Activated CD4-positive, alpha-beta T cell treated with anti-CD3 and anti-CD28 coated beads, Interleukin-2, amount 50 U/mL, for 1 hour (primary cell): Measurements from ENCODE around the gene ZBTB47.

Experiments
- DNase-seq: peaks from one replicate; pipeline ENCODE4 v3.0.0-alpha.2; 2020

Gene ZBTB47

DNA sequence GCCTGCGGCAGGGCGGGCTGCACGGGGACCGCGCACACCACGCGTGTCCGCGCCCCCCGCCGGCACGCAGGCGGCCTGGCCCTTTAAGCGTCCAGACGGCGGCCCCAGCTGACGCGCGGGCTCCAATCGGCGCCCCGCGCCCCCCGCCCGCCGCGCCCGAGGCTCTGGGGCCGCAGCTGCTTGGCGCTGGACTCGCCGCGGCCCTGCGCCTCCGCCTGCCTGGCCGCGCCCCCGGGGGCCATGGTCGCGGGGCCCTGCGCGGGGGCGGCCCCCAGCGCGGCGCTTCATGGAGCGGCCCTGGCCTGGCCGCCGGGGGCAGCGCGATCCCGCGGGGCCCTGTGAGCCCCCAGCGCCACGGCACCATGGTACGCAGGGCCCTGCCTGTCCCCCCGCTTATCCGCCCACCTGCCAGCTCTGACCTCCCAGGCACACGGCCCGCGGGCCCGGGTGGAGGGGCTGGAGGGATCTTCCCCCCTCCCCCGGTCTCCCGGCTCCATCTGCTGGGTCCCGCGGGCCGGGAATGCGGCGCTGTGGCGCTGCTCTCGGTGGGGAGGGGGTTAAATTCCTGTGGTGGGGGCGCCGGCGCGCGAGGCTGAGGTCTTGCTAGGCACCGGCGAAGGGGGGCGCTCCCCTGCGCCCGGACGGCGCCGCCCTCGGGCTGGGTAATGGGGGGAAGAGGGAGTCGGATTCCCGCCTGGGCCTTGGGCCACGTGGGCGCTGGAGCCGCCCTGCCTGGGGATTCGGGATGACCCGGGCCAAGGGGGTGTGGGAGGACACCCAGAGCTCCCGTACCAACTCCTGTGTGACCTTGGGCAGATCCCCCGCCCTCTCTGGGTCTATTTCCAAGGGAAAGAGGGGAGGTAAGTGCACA, 1.1 kb downstream of the ZBTB47 start:
- DNase-seq = no peak

- DNase-seq = no peak
These were observed 1.9 kb downstream of the ZBTB47 start for GRCh38 chr3:42655331-42655888.

DNA sequence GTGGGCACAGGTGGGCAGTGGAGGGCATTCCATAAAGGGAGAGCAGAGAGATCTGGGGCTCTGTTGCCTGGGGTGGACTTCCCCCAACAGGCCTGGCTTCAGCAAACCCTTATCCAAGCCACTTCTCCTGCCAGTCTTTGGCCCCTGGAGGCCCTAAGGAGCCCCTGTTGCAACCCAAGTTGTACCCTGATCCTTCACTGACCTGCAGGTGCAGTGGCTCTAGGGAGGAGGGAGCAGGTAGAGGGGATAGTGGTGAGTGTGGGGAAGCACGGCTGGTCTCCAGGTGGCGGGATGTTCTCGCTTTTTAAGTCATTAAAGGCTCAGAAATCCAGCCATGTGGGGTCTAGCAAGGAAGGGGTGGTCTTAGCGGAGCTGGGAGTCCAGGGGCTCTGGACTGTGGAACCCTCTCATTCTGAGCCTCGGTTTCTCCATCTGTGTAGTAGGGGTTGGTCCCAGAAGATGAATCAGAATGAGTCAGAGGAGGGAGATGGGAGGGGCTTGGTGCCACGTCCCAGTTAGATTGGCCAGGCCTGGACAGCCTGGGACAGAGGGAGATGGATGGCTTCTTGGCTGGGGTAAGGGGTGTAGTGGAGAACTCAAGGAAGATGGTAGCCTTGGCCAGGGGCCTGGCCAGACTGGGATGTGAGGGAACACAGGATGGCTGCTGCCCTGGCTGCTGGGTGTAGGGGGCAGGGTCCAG, 2.6 kb downstream of the ZBTB47 start:
- DNase-seq = no peak

GRCh38 chr3:42656680-42657610, 3.4 kb downstream of the ZBTB47 start:
- no peak for DNase-seq

DNA sequence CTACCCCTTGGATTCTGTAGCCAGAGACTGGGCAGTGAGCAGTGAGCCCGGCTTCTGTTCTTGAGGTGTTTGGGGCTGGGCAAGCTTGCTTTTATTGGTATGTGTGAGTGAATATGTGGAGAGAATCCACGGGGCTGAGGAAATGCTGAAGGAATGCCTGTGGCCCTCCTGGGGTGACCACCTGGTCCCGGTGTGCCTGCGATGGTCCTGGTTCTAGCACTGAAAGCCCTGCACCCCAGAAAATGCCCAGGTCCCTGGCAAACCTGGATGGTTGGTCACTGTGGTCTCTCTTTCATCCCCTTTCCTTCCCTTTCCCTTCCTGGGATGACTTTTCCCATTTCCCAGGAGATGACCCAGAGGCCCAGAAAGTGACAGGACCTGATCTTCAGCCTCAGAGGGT, 4.2 kb downstream of the ZBTB47 start:
- no peak for DNase-seq

GRCh38 chr3:42658091-42658770, 4.7 kb downstream of the ZBTB47 start:
- DNase-seq = no peak

- no peak for DNase-seq
These were observed 5.4 kb downstream of the ZBTB47 start for GRCh38 chr3:42658771-42659390.

GRCh38 chr3:42659451-42660130, 6.1 kb downstream of the ZBTB47 start:
- no peak for DNase-seq

- no peak for DNase-seq
These were observed 6.7 kb downstream of the ZBTB47 start for GRCh38 chr3:42660131-42660715.

GRCh38 chr3:42660898-42661297, 7.4 kb downstream of the ZBTB47 start:
- DNase-seq = no peak

GRCh38 chr3:42661593-42662022, 8.1 kb downstream of the ZBTB47 start:
- no peak for DNase-seq

DNA sequence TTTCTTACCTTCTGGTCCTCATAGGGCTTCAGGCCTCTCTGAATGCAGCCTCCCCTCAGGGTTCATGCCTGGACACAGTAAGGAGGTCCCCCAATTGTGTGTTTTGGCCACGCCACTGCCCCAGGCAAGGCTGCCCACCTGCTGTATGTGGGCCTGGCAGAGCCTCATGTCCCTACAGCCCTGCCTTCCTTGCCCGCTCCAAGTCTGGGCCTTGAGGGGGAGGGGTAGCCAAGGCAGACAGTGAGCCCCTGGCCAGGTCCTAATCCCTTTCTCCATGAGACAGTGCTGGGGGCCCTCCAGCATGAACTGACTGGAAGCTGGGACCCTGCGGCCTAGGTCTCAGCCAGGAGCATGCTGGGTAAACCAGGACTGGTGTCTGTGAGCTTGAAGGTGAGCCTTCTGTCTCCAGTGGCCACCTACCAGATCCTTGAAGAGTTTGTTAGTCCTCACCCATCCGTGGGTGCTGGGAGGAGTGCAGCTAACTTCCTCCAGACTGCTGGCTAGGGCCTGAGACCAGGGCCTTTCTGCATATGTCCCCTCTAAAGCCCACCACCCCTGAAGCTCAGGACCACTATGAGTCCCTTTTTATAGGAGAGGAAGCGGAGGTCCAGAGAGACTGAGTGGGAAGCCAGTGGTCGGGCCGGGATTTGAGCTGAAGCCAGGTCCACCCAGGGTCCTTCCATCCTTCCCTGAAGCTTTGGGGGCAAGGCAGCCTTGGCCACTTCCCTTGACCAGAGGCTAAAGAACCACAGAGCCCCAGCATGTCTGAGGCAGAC, 8.7 kb downstream of the ZBTB47 start:
- DNase-seq = no peak

DNA sequence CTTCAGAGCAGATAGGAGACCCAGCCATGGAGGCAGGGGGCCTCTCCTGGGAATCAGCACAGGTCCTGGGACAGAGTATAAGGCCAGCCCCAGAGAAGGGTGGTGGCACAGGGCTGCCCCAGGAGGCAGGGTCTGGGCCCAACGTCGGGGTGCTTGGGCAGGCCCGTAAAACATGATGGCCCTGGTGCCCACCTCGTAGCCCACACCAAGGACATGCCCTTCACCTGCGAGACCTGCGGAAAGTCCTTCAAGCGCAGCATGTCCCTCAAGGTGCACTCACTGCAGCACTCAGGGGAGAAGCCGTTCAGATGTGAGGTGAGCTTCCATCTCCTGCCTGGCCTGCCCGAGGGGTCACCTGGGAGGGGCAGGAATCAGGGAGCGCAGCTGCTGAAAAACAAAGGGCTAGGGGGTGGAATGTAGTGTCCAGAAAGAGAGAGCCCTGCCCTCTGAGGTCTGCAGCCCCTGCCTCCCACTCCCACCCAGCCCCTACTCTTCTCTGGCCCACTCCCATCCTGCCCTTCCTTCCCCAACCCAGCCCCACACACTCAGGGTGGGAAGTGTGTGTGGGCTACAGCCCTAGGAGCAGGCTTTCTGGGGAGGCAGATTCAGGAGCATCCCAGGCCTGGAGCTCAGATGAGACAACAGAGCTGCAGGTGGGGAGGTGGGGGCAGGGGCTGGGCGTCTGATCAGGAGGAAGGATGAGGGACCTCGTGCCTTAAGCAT, 9.5 kb downstream of the ZBTB47 start:
- DNase-seq = no peak

DNA sequence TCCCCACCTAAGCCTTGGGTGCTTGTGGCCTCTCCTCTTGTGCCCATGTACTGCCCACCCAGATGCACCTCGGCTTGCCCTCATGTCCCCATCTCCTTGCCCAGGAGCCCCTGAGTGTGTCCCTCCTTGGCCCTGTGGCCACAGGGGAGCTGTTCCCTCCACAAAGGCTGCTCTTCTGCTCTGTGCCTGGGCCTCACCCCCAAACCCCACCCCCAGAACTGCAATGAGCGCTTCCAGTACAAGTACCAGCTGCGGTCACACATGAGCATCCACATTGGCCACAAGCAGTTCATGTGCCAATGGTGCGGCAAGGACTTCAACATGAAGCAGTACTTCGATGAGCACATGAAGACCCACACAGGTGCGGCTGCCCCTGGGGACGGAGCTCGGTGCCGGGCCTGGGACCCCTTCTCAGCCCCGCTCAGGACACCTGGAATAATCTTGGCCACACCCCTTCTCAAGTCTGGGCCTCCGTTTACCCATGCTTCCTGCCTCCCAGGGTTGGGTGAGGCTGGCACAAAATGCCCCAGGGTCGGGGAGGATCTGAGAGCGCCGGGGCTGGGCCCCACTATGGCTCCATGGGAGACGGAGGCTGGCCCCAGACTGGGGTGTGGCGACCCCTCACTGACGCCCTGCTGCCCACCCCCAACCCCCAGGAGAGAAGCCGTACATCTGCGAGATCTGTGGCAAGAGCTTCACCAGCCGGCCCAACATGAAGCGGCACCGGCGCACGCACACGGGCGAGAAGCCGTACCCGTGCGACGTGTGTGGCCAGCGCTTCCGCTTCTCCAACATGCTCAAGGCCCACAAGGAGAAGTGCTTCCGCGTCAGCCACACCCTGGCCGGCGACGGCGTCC, 10.3 kb downstream of the ZBTB47 start:
- no peak for DNase-seq

GRCh38 chr3:42664438-42664803, 10.9 kb downstream of the ZBTB47 start:
- no peak for DNase-seq

GRCh38 chr3:42665050-42665878, 11.8 kb downstream of the ZBTB47 start:
- no peak for DNase-seq

DNA sequence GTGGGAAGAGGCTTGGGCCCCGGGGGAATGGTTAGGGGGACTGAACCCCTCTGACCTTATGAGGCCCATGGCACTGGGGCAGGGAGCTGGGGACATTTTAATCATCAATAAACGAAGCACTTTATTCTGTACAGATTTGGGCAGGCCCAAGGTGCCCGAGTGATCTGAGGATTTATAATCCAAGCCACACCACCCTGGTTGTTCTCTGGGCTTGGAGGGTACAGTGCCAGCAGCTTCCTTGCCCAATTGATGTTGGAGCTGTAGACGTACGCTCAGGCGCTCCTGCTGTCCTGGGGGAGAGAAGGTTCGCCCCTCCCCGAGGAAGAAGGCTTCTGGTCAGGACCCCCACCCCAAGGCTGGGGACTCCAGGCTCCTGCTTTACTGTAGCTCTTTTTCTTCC, 12.5 kb downstream of the ZBTB47 start:
- DNase-seq = no peak
